Chondrocyte (in vitro differentiated cells): ENCODE measurements around the gene HPGD. TPM values are rescaled to one million over a fixed set of nuclear protein-coding genes. Genes with fewer than 3 reads are reported as not detected.

Source experiments
- DNase-seq: peaks from one replicate; pipeline ENCODE4 v3.0.0; 2021; ENCODE audit warnings: mixed read lengths, low spot score
- H3K27ac Mint-ChIP-seq: one replicate; pipeline ENCODE4 v1.8.0; 2021; ENCODE audit warnings: mild to moderate bottlenecking, moderate library complexity, mixed read lengths; ENCODE audit not compliant: unreplicated experiment
- H3K27me3 Mint-ChIP-seq: 2 replicates; pipeline ENCODE4 v1.8.0; 2021; ENCODE audit warnings: low read depth, mixed read lengths
- H3K36me3 Mint-ChIP-seq: 2 replicates; pipeline ENCODE4 v1.8.0; 2021; ENCODE audit warnings: low read depth, mixed read lengths
- H3K4me1 Mint-ChIP-seq: 2 replicates; pipeline ENCODE4 v1.8.0; 2021; ENCODE audit warnings: low read depth, mild to moderate bottlenecking, mixed read lengths
- H3K4me3 Mint-ChIP-seq: one replicate; pipeline ENCODE4 v1.8.0; 2021; ENCODE audit warnings: mild to moderate bottlenecking, moderate library complexity, mixed read lengths; ENCODE audit not compliant: unreplicated experiment
- H3K9me3 Mint-ChIP-seq: 2 replicates; pipeline ENCODE4 v1.8.0; 2021; ENCODE audit warnings: low read depth, mixed read lengths
- CTCF ChIP-seq: fragments of 200-600 bp; sonication (generic); IDR thresholded peaks from 2 replicates; pipeline ENCODE4 v1.5.0; 2021; ENCODE audit warnings: antibody characterized with exemption, mild to moderate bottlenecking, moderate library complexity
- total RNA-seq: library from RNA; stranded (reverse); gene quantifications from 3 replicates; pipeline ENCODE4 v1.2.1, GENCODE V29; 2021

Gene HPGD
- total RNA-seq, 1 donor from 2014 or later = not detected

GRCh38 chr4:174464949-174465348 is 57.3 kb downstream of the HPGD start:
- H3K27me3 Mint-ChIP-seq = peaks cover 26% of the 10 kb centered on the region
- no peak overlapping the region for H3K4me3 Mint-ChIP-seq
- peaks cover 3% of the 10 kb centered on the region for H3K4me1 Mint-ChIP-seq
- H3K27ac Mint-ChIP-seq = no peak overlapping the region
- peaks cover 6% of the 10 kb centered on the region for H3K9me3 Mint-ChIP-seq
- no peaks in the 10 kb centered on the region for H3K36me3 Mint-ChIP-seq
- no peak for DNase-seq
- no peak for TF ChIP-seq CTCF

- TF ChIP-seq CTCF = no peak
- H3K4me3 Mint-ChIP-seq = no peak overlapping the region
- peaks cover 6% of the 10 kb centered on the region for H3K9me3 Mint-ChIP-seq
- peaks cover 3% of the 10 kb centered on the region for H3K4me1 Mint-ChIP-seq
- no peak for DNase-seq
- H3K36me3 Mint-ChIP-seq = no peaks in the 10 kb centered on the region
- peaks cover 26% of the 10 kb centered on the region for H3K27me3 Mint-ChIP-seq
- no peak overlapping the region for H3K27ac Mint-ChIP-seq
These were observed 60.7 kb downstream of the HPGD start for GRCh38 chr4:174461466-174462106.

DNA sequence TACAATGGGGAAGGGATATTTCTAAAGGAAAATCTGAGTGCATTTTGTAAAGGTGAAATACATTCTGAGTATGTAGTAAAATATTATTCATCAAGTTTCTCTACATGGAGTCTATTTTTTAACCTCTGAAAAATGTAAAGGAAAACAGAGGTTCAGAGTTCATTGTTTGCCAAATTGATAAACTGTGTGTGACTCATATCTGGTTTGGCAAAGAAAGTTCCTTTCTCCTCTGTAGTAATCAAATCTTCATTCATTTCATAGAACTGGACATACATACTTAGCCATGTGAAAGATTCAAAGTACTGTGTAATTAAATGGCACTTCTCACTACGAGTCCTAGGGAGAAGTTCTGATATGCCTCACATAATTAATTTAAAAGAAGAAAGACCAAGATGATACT is 61.6 kb downstream of the HPGD start:
- Mint-ChIP-seq H3K4me1 (peaks cover 3% of the 10 kb centered on the region), H3K36me3 (no peaks in the 10 kb centered on the region), H3K9me3 (peaks cover 6% of the 10 kb centered on the region), H3K27me3 (peaks cover 29% of the 10 kb centered on the region), H3K4me3 (no peak overlapping the region), H3K27ac (no peak overlapping the region)
- TF ChIP-seq CTCF = no peak
- DNase-seq = no peak

DNA sequence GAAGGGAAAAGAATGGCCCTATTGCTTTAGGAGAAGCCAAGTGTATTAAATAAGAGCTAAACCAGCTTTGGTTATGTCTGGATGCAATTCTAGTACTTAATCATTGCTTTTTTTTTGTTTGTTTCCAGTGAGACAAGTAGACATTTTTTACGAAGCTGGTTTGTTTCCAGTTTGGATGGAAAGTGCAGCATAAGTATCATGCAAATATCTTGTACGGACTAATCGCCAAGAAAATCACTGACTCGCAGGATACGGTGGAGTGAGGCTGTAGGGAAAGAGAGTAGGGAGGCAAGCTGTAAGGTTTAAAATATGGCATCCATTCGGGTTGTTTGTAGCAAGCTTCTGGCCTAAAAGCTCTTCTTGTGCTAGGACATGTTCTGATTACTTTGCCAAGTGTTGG is 64.8 kb downstream of the HPGD start:
- H3K9me3 Mint-ChIP-seq = no peaks in the 10 kb centered on the region
- H3K36me3 Mint-ChIP-seq = no peaks in the 10 kb centered on the region
- H3K4me3 Mint-ChIP-seq = no peak overlapping the region
- H3K4me1 Mint-ChIP-seq = peaks cover 6% of the 10 kb centered on the region
- H3K27ac Mint-ChIP-seq = no peak overlapping the region
- DNase-seq = no peak
- peaks cover 29% of the 10 kb centered on the region for H3K27me3 Mint-ChIP-seq
- no peak for TF ChIP-seq CTCF

GRCh38 chr4:174454815-174455473 is 67.3 kb downstream of the HPGD start:
- no peak overlapping the region for H3K4me3 Mint-ChIP-seq
- H3K27ac Mint-ChIP-seq = no peak overlapping the region

More at GRCh38 chr4:174454815-174455473, 67.3 kb downstream of the HPGD start:
- Mint-ChIP-seq H3K4me1 (peaks cover 6% of the 10 kb centered on the region), H3K27me3 (peaks cover 32% of the 10 kb centered on the region), H3K36me3 (no peaks in the 10 kb centered on the region), H3K9me3 (no peaks in the 10 kb centered on the region)
- no peak for DNase-seq
- TF ChIP-seq CTCF = no peak
